Tibial nerve (tissue), 3 donors: Measurements from ENCODE around the gene MAGI2.

Source experiments
- POLR2A ChIP-seq, 2 donors: fragments of 450-650 bp; IDR thresholded peaks; one replicate each; pipeline ENCODE4 v1.6.1; 2017; ENCODE audit warnings: antibody characterized with exemption in 2 of 2, mild to moderate bottlenecking in 2 of 2, moderate library complexity in 2 of 2
- TF ChIP-seq, protein P1 (sequence below), 5 experiments: fragments of 200-600 bp in 3 of 5; fragments of 450-650 bp in 2 of 5; sonication (generic) in 3 of 5; IDR thresholded peaks; one replicate each; pipeline ENCODE4 v1.5.1; 2016 to 2019; ENCODE audit warnings: antibody characterized with exemption in 5 of 5, mild to moderate bottlenecking in 3 of 5, moderate library complexity in 2 of 5

GRCh38 chr7:78752554-78752953 is 700.9 kb downstream of the MAGI2 start:
- no peak for TF ChIP-seq POLR2A (IDR thresholded peaks at IDR 0.05)
- TF ChIP-seq, protein P1, sequence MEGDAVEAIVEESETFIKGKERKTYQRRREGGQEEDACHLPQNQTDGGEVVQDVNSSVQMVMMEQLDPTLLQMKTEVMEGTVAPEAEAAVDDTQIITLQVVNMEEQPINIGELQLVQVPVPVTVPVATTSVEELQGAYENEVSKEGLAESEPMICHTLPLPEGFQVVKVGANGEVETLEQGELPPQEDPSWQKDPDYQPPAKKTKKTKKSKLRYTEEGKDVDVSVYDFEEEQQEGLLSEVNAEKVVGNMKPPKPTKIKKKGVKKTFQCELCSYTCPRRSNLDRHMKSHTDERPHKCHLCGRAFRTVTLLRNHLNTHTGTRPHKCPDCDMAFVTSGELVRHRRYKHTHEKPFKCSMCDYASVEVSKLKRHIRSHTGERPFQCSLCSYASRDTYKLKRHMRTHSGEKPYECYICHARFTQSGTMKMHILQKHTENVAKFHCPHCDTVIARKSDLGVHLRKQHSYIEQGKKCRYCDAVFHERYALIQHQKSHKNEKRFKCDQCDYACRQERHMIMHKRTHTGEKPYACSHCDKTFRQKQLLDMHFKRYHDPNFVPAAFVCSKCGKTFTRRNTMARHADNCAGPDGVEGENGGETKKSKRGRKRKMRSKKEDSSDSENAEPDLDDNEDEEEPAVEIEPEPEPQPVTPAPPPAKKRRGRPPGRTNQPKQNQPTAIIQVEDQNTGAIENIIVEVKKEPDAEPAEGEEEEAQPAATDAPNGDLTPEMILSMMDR (IDR thresholded peaks at IDR 0.05) = no peak
